Liver (tissue), 9 donors: ENCODE data around the gene IRF8. TPM values are rescaled to one million over a fixed set of nuclear protein-coding genes. Genes with fewer than 3 reads are reported as not detected.

ENCODE experiments used
- DNase-seq: peaks from one replicate; pipeline ENCODE4 v3.0.0-alpha.2; 2017; ENCODE audit warnings: low spot score
- H3K27ac ChIP-seq, 2 donors: one replicate each; pipeline ENCODE4 v1.7.0; 2013; ENCODE audit warnings: inconsistent platforms in 2 of 2, low read length in 2 of 2, control low read depth in 1 of 2, low read depth in 1 of 2, mild to moderate bottlenecking in 1 of 2
- H3K27me3 ChIP-seq, 4 donors: one replicate each; pipeline versions ENCODE4 v1.6.1 to v1.7.0; 2013; ENCODE audit warnings: low read length in 3 of 4, inconsistent platforms in 1 of 4, mild to moderate bottlenecking in 1 of 4, moderate library complexity in 1 of 4; ENCODE audit not compliant: control insufficient read depth in 4 of 4, insufficient read depth in 4 of 4
- H3K36me3 ChIP-seq, 4 donors: one replicate each; pipeline versions ENCODE4 v1.6.1 to v1.7.0; 2013; ENCODE audit warnings: low read length in 3 of 4, mild to moderate bottlenecking in 3 of 4, low read depth in 1 of 4, moderate library complexity in 1 of 4; ENCODE audit not compliant: control insufficient read depth in 4 of 4, insufficient read depth in 3 of 4
- H3K4me1 ChIP-seq, 4 donors: one replicate each; pipeline versions ENCODE4 v1.6.1 to v1.7.0; 2013; ENCODE audit warnings: low read length in 3 of 4, mild to moderate bottlenecking in 3 of 4, moderate library complexity in 1 of 4; ENCODE audit not compliant: control insufficient read depth in 4 of 4, insufficient read depth in 4 of 4
- H3K4me3 ChIP-seq, 3 donors: one replicate each; pipeline versions ENCODE4 v1.6.1 to v1.7.0; 2013; ENCODE audit warnings: low read length in 3 of 3, control low read depth in 1 of 3, low read depth in 1 of 3, mild to moderate bottlenecking in 1 of 3
- H3K9ac ChIP-seq, 2 donors: one replicate each; pipeline ENCODE4 v1.7.0; 2013; ENCODE audit warnings: low read length in 2 of 2, mild to moderate bottlenecking in 2 of 2, moderate library complexity in 2 of 2, control low read depth in 1 of 2, low read depth in 1 of 2
- H3K9me3 ChIP-seq, 4 donors: one replicate each; pipeline versions ENCODE4 v1.6.1 to v1.7.0; 2013; ENCODE audit warnings: low read length in 3 of 4; ENCODE audit not compliant: control insufficient read depth in 4 of 4
- EGR1 ChIP-seq, 2 donors: IDR thresholded peaks; 2 replicates each; pipeline ENCODE4 v1.6.1; 2016 to 2018; ENCODE audit warnings: antibody characterized with exemption in 2 of 2, low read depth in 2 of 2
- FOXA1 ChIP-seq: IDR thresholded peaks from 2 replicates; pipeline ENCODE4 v1.6.1; 2016; ENCODE audit warnings: antibody characterized with exemption
- FOXA2 ChIP-seq: IDR thresholded peaks from 2 replicates; pipeline ENCODE4 v1.6.1; 2016; ENCODE audit warnings: antibody characterized with exemption
- GABPA ChIP-seq, 2 donors: IDR thresholded peaks in 1 of 2; conservative IDR thresholded peaks in 1 of 2; 2 replicates each; pipeline ENCODE4 v1.6.1; 2016; ENCODE audit warnings: antibody characterized with exemption in 2 of 2, mild to moderate bottlenecking in 1 of 2, moderate library complexity in 1 of 2
- HNF4A ChIP-seq, 2 donors: conservative IDR thresholded peaks; 2 replicates each; pipeline ENCODE4 v1.6.1; 2016; ENCODE audit warnings: antibody characterized with exemption in 2 of 2, mild to moderate bottlenecking in 2 of 2
- HNF4G ChIP-seq: IDR thresholded peaks from 2 replicates; pipeline ENCODE4 v1.6.1; 2016; ENCODE audit warnings: antibody characterized with exemption
- JUND ChIP-seq, 2 donors: IDR thresholded peaks; 2 replicates each; pipeline ENCODE4 v1.6.1; 2016; ENCODE audit warnings: antibody characterized with exemption in 2 of 2
- NR2F2 ChIP-seq: IDR thresholded peaks from 2 replicates; pipeline ENCODE4 v1.6.1; 2016; ENCODE audit warnings: antibody characterized with exemption
- RAD21 ChIP-seq, 2 donors: IDR thresholded peaks; 2 replicates each; pipeline ENCODE4 v1.6.1; 2016; ENCODE audit warnings: antibody characterized with exemption in 2 of 2, mild to moderate bottlenecking in 2 of 2
- RXRA ChIP-seq, 2 donors: IDR thresholded peaks; 2 replicates each; pipeline ENCODE4 v1.6.1; 2017 to 2018; ENCODE audit warnings: antibody characterized with exemption in 2 of 2, mild to moderate bottlenecking in 1 of 2
- SP1 ChIP-seq: IDR thresholded peaks from 2 replicates; pipeline ENCODE4 v1.6.1; 2018; ENCODE audit warnings: antibody characterized with exemption, mild to moderate bottlenecking
- TAF1 ChIP-seq: conservative IDR thresholded peaks from 2 replicates; pipeline ENCODE4 v1.6.1; 2016; ENCODE audit warnings: antibody characterized with exemption, mild to moderate bottlenecking
- YY1 ChIP-seq: IDR thresholded peaks from 2 replicates; pipeline ENCODE4 v1.6.1; 2016; ENCODE audit warnings: antibody characterized with exemption, mild to moderate bottlenecking
- WGBS: extraction: QIAGEN DNeasy Blood & Tissue Kit; methylation state at CpG from one replicate; pipeline ENCODE4 v1.1.7; 2013; 5-methylcytosine and 5-hydroxymethylcytosine counted together
- polyA plus RNA-seq, 2 donors: library from polyadenylated mRNA; stranded (reverse) in 1 of 2; unstranded in 1 of 2; fragments of 200-250 nt in 1 of 2; fragments of >200 nt in 1 of 2; fragmentation: Nextera tagmentation in 1 of 2; extraction: Ambion mirVana in 1 of 2; gene quantifications; one replicate each; pipeline versions ENCODE4 v1.2.1 to v1.2.3, GENCODE V29; 2013 to 2015
- total RNA-seq, 2 donors: library from RNA; depleted of rRNA; stranded (reverse); fragments of >200 nt; gene quantifications; one replicate each; pipeline ENCODE4 v1.2.3, GENCODE V29; 2014
- TF ChIP-seq, protein P1 (sequence below): IDR thresholded peaks from 2 replicates; pipeline ENCODE4 v1.6.1; 2016; ENCODE audit warnings: antibody characterized with exemption
- TF ChIP-seq, protein P2 (sequence below): IDR thresholded peaks from 2 replicates; pipeline ENCODE4 v1.6.1; 2016; ENCODE audit warnings: antibody characterized with exemption, mild to moderate bottlenecking
- TF ChIP-seq, protein P3 (sequence below): fragments of 150-350 bp; IDR thresholded peaks from 2 replicates; pipeline ENCODE4 v1.5.1; 2017; ENCODE audit warnings: improper control_type of control experiment, low read depth, low read length; ENCODE audit not compliant: missing input control
- TF ChIP-seq, protein P4 (sequence below): IDR thresholded peaks from 2 replicates; pipeline ENCODE4 v1.6.1; 2016; ENCODE audit warnings: antibody characterized with exemption
- TF ChIP-seq, protein P5 (sequence below): IDR thresholded peaks from 2 replicates; pipeline ENCODE4 v1.6.1; 2016; ENCODE audit warnings: antibody characterized with exemption
- donor health status: healthy.
- donor health status: healthy.
- donor health status: healthy.
- donor health status: healthy.
- donor health status: healthy.

Gene IRF8
- total and polyA plus RNA-seq, 4 donors: 5.1 to 25.8 (median 12.3) TPM

DNA sequence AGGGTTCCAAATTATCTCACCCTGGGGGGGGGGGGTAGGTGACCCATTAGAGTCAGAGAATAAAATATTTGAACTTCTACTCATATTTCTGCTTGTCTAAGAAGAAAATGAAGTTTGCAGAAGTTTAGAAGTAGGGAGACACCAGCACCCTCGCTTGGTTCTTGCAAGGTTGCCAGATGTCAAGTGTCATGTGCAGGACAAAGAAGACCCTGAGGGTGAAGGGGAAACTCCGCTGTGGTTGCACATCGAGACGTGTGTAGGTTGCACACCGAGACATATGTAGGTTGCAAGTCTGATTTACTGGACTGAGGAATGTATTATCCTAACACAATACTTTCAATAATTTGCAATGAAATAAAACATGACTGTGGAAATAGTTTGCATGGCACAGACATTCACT lies 42.4 kb upstream of the IRF8 start:
- no peaks in the 10 kb centered on the region for H3K27me3 ChIP-seq
- TF ChIP-seq RAD21 (IDR thresholded peaks at IDR 0.05): no peak
- TF ChIP-seq HNF4A (conservative IDR thresholded peaks at IDR 0.05): no peak
- TF ChIP-seq, protein P1, sequence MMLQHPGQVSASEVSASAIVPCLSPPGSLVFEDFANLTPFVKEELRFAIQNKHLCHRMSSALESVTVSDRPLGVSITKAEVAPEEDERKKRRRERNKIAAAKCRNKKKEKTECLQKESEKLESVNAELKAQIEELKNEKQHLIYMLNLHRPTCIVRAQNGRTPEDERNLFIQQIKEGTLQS: no peak
- no peak for TF ChIP-seq JUND (IDR thresholded peaks at IDR 0.05)
- TF ChIP-seq YY1: no peak
- no peak for TF ChIP-seq NR2F2
- TF ChIP-seq, protein P2, sequence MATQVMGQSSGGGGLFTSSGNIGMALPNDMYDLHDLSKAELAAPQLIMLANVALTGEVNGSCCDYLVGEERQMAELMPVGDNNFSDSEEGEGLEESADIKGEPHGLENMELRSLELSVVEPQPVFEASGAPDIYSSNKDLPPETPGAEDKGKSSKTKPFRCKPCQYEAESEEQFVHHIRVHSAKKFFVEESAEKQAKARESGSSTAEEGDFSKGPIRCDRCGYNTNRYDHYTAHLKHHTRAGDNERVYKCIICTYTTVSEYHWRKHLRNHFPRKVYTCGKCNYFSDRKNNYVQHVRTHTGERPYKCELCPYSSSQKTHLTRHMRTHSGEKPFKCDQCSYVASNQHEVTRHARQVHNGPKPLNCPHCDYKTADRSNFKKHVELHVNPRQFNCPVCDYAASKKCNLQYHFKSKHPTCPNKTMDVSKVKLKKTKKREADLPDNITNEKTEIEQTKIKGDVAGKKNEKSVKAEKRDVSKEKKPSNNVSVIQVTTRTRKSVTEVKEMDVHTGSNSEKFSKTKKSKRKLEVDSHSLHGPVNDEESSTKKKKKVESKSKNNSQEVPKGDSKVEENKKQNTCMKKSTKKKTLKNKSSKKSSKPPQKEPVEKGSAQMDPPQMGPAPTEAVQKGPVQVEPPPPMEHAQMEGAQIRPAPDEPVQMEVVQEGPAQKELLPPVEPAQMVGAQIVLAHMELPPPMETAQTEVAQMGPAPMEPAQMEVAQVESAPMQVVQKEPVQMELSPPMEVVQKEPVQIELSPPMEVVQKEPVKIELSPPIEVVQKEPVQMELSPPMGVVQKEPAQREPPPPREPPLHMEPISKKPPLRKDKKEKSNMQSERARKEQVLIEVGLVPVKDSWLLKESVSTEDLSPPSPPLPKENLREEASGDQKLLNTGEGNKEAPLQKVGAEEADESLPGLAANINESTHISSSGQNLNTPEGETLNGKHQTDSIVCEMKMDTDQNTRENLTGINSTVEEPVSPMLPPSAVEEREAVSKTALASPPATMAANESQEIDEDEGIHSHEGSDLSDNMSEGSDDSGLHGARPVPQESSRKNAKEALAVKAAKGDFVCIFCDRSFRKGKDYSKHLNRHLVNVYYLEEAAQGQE: no peak
- no peak for TF ChIP-seq FOXA2
- TF ChIP-seq HNF4G: no peak
- no peak for TF ChIP-seq SP1
- no peak for TF ChIP-seq FOXA1
- no peak for TF ChIP-seq EGR1 (IDR thresholded peaks at IDR 0.05; ENCODE audit: low read depth in 2 of 2)
- TF ChIP-seq, protein P3, sequence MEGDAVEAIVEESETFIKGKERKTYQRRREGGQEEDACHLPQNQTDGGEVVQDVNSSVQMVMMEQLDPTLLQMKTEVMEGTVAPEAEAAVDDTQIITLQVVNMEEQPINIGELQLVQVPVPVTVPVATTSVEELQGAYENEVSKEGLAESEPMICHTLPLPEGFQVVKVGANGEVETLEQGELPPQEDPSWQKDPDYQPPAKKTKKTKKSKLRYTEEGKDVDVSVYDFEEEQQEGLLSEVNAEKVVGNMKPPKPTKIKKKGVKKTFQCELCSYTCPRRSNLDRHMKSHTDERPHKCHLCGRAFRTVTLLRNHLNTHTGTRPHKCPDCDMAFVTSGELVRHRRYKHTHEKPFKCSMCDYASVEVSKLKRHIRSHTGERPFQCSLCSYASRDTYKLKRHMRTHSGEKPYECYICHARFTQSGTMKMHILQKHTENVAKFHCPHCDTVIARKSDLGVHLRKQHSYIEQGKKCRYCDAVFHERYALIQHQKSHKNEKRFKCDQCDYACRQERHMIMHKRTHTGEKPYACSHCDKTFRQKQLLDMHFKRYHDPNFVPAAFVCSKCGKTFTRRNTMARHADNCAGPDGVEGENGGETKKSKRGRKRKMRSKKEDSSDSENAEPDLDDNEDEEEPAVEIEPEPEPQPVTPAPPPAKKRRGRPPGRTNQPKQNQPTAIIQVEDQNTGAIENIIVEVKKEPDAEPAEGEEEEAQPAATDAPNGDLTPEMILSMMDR: no peak
- TF ChIP-seq, protein P4, sequence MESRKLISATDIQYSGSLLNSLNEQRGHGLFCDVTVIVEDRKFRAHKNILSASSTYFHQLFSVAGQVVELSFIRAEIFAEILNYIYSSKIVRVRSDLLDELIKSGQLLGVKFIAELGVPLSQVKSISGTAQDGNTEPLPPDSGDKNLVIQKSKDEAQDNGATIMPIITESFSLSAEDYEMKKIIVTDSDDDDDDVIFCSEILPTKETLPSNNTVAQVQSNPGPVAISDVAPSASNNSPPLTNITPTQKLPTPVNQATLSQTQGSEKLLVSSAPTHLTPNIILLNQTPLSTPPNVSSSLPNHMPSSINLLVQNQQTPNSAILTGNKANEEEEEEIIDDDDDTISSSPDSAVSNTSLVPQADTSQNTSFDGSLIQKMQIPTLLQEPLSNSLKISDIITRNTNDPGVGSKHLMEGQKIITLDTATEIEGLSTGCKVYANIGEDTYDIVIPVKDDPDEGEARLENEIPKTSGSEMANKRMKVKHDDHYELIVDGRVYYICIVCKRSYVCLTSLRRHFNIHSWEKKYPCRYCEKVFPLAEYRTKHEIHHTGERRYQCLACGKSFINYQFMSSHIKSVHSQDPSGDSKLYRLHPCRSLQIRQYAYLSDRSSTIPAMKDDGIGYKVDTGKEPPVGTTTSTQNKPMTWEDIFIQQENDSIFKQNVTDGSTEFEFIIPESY: no peak
- TF ChIP-seq, protein P5, sequence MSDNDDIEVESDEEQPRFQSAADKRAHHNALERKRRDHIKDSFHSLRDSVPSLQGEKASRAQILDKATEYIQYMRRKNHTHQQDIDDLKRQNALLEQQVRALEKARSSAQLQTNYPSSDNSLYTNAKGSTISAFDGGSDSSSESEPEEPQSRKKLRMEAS: no peak
- TF ChIP-seq RXRA (IDR thresholded peaks at IDR 0.05): no peak
- no peak for TF ChIP-seq TAF1
- no peak for TF ChIP-seq GABPA (IDR thresholded peaks at IDR 0.05 in 1 of 2, conservative IDR thresholded peaks at IDR 0.05 in 1 of 2)
- no peak overlapping the region for H3K9ac ChIP-seq
- H3K36me3 ChIP-seq: no peaks in the 10 kb centered on the region
- 83% methylated on average over 5 of the region's 5 CpGs for WGBS
- H3K9me3 ChIP-seq: no peaks in the 10 kb centered on the region
- no peak for DNase-seq
- peaks cover 0 to 5% (median 4%) of the 10 kb centered on the region in 4 donors for H3K4me1 ChIP-seq
- H3K27ac ChIP-seq: no peak overlapping the region
- no peak overlapping the region for H3K4me3 ChIP-seq
